ENCODE results near the gene MBD3. TPM values are rescaled to one million over a fixed set of nuclear protein-coding genes. Genes with fewer than 3 reads are reported as not detected.
"Not testable (repeated sequence)": the region's sequence is repeated elsewhere in the genome, so short reads cannot be mapped to it uniquely, and the experiment has no call there.

Gene MBD3
- 52.2 and 65.6 TPM in 2 replicates for total RNA-seq (2022)
- Bru-seq, nascent RNA, result percentile 47 among the genes with signal in this experiment
- percentile 87 among the genes with signal in this experiment for BruChase-seq, experiment 1, labeled RNA remaining after a 6-hour chase
- percentile 82 among the genes with signal in this experiment for BruChase-seq, experiment 2, labeled RNA remaining after a 2-hour chase
- long read RNA-seq, full-length matches to known transcripts, result 39 of 55 reads
- long read RNA-seq, partial matches to known transcripts, result 7 of 55 reads
- long read RNA-seq, other reads (novel, unspliced or antisense), result 9 of 55 reads

GRCh38 chr19:1592755-1593500, at the start of gene MBD3:
TSS of gene MBD3 (minus strand) at chr19:1592865. CDS start at chr19:1592631, 234 bp downstream.
- H3K36me3 Mint-ChIP-seq (ENCODE audit: insufficient read depth, unreplicated experiment), result peaks cover 52% of the 10 kb centered on the region

GRCh38 chr19:1640893-1641448, 48.3 kb upstream of the MBD3 start:
- CTCF ChIA-PET, result interaction anchor here (0.7 kb wide), 2 partner anchors 9 to 196 kb away, joined by 4 to 5 read pairs; no protein-coding TSS in a partner anchor
- intact Hi-C loops (cut with micrococcal nuclease; ENCODE audit: unreplicated experiment); H3K27me3 Mint-ChIP-seq (ENCODE audit: unreplicated experiment); H3K27ac Mint-ChIP-seq (ENCODE audit: unreplicated experiment); H3K4me3 Mint-ChIP-seq (ENCODE audit: low read depth, unreplicated experiment); H3K9me3 Mint-ChIP-seq (ENCODE audit: low read depth, unreplicated experiment); DNase-seq; BruUV-seq (replicated peaks); H3K4me1 Mint-ChIP-seq (ENCODE audit: low read depth, unreplicated experiment): not testable (repeated sequence)
- H3K36me3 Mint-ChIP-seq (ENCODE audit: insufficient read depth, unreplicated experiment), result peaks cover 54% of the 10 kb centered on the region

More at GRCh38 chr19:1592755-1593500, at the start of gene MBD3:
- Mint-ChIP-seq H3K9me3 (ENCODE audit: low read depth, unreplicated experiment) (no peaks in the 10 kb centered on the region), H3K4me3 (ENCODE audit: low read depth, unreplicated experiment) (peak within 1 kb of the TSS; percentile 86), H3K27ac (ENCODE audit: unreplicated experiment) (peak within 1 kb of the TSS; percentile 77), H3K4me1 (ENCODE audit: low read depth, unreplicated experiment) (peaks cover 8% of the 10 kb centered on the region), H3K27me3 (ENCODE audit: unreplicated experiment) (no peaks in the 10 kb centered on the region)
- TF ChIP-seq CTCF (IDR thresholded peaks at IDR 0.05; ENCODE audit: unreplicated experiment), result no peak
- BruUV-seq (replicated peaks), result no TSS peak
- CTCF ChIA-PET, result interaction anchor here (0.6 to 1.4 kb wide), 2 partner anchors 233 to 621 kb away, joined by 4 read pairs; no protein-coding TSS in a partner anchor
- peak; percentile 90 for DNase-seq
- intact Hi-C loops (cut with micrococcal nuclease; ENCODE audit: unreplicated experiment), result no loop called here

- H3K27me3 Mint-ChIP-seq (ENCODE audit: unreplicated experiment), result no peaks in the 10 kb centered on the region
- H3K36me3 Mint-ChIP-seq (ENCODE audit: insufficient read depth, unreplicated experiment), result peaks cover 53% of the 10 kb centered on the region
- no peak overlapping the region for H3K27ac Mint-ChIP-seq (ENCODE audit: unreplicated experiment)
- no peak for DNase-seq
- intact Hi-C loops (cut with micrococcal nuclease; ENCODE audit: unreplicated experiment), result no loop called here
- H3K4me1 Mint-ChIP-seq (ENCODE audit: low read depth, unreplicated experiment), result no peaks in the 10 kb centered on the region
- TF ChIP-seq CTCF (IDR thresholded peaks at IDR 0.05; ENCODE audit: unreplicated experiment), result no peak
- H3K9me3 Mint-ChIP-seq (ENCODE audit: low read depth, unreplicated experiment), result peaks cover 2% of the 10 kb centered on the region
- H3K4me3 Mint-ChIP-seq (ENCODE audit: low read depth, unreplicated experiment), result no peak overlapping the region
- CTCF ChIA-PET, result no interaction called here
- BruUV-seq (replicated peaks), result no TSS peak
These were observed 43.9 kb upstream of the MBD3 start for GRCh38 chr19:1636325-1637236.

GRCh38 chr19:1634938-1635243, 42.2 kb upstream of the MBD3 start:
- Mint-ChIP-seq H3K27me3 (ENCODE audit: unreplicated experiment) (no peaks in the 10 kb centered on the region), H3K4me1 (ENCODE audit: low read depth, unreplicated experiment) (no peaks in the 10 kb centered on the region), H3K36me3 (ENCODE audit: insufficient read depth, unreplicated experiment) (peaks cover 53% of the 10 kb centered on the region), H3K9me3 (ENCODE audit: low read depth, unreplicated experiment) (peaks cover 2% of the 10 kb centered on the region), H3K27ac (ENCODE audit: unreplicated experiment) (no peak overlapping the region), H3K4me3 (ENCODE audit: low read depth, unreplicated experiment) (no peak overlapping the region)
- no peak for DNase-seq
- CTCF ChIA-PET, result no interaction called here
- no TSS peak for BruUV-seq (replicated peaks)
- intact Hi-C loops (cut with micrococcal nuclease; ENCODE audit: unreplicated experiment), result no loop called here
- no peak for TF ChIP-seq CTCF (IDR thresholded peaks at IDR 0.05; ENCODE audit: unreplicated experiment)
